Gastroesophageal sphincter (tissue), 3 donors: Measurements from ENCODE around the gene PTRH2.

Source experiments
- EP300 ChIP-seq: sonication (generic); formaldehyde crosslinking; IDR thresholded peaks from one replicate; pipeline ENCODE4 v1.6.1; 2017; ENCODE audit warnings: antibody characterized with exemption, mild to moderate bottlenecking
- POLR2A ChIP-seq, 2 donors: fragments of 450-650 bp; IDR thresholded peaks; one replicate each; pipeline ENCODE4 v1.6.1; 2017; ENCODE audit warnings: antibody characterized with exemption in 2 of 2, mild to moderate bottlenecking in 2 of 2, moderate library complexity in 1 of 2
- POLR2AphosphoS5 ChIP-seq: sonication (generic); formaldehyde crosslinking; IDR thresholded peaks from one replicate; pipeline ENCODE4 v1.6.1; 2017; ENCODE audit warnings: antibody characterized with exemption
- TF ChIP-seq, protein P1 (sequence below), 4 experiments: fragments of 200-600 bp in 2 of 4; fragments of 450-650 bp in 2 of 4; sonication (generic) in 1 of 4; IDR thresholded peaks; one replicate each; pipeline ENCODE4 v1.5.1; 2017 to 2019; ENCODE audit warnings: antibody characterized with exemption in 4 of 4, mild to moderate bottlenecking in 2 of 4, moderate library complexity in 2 of 4

DNA sequence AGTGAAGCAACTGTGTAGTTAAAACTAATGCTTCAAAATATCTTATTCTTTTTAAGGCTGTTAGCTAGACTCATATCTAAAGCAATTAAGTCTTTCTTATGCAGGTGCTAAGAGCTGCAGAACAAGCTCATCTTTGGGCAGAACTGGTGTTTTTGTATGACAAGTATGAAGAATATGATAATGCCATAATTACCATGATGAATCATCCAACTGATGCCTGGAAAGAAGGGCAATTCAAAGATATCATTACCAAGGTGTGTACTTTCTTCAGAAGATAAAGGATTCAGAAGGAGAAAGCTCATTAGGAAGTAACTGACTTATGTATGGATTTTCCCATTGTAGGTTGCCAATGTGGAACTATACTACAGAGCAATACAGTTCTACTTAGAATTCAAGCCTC, 23.9 kb downstream of the PTRH2 start:
- TF ChIP-seq, protein P1, sequence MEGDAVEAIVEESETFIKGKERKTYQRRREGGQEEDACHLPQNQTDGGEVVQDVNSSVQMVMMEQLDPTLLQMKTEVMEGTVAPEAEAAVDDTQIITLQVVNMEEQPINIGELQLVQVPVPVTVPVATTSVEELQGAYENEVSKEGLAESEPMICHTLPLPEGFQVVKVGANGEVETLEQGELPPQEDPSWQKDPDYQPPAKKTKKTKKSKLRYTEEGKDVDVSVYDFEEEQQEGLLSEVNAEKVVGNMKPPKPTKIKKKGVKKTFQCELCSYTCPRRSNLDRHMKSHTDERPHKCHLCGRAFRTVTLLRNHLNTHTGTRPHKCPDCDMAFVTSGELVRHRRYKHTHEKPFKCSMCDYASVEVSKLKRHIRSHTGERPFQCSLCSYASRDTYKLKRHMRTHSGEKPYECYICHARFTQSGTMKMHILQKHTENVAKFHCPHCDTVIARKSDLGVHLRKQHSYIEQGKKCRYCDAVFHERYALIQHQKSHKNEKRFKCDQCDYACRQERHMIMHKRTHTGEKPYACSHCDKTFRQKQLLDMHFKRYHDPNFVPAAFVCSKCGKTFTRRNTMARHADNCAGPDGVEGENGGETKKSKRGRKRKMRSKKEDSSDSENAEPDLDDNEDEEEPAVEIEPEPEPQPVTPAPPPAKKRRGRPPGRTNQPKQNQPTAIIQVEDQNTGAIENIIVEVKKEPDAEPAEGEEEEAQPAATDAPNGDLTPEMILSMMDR (IDR thresholded peaks at IDR 0.05): no peak
- TF ChIP-seq POLR2AphosphoS5: no peak
- no peak for TF ChIP-seq EP300
- no peak for TF ChIP-seq POLR2A (IDR thresholded peaks at IDR 0.05)
